Suprapubic skin (tissue), 3 donors: ENCODE measurements around the gene SLC9A7.

ENCODE experiments used
- EP300 ChIP-seq: sonication (generic); formaldehyde crosslinking; IDR thresholded peaks from one replicate; pipeline ENCODE4 v1.6.1; 2017; ENCODE audit warnings: antibody characterized with exemption
- POLR2A ChIP-seq, 2 donors: fragments of 450-650 bp; IDR thresholded peaks; one replicate each; pipeline ENCODE4 v1.6.1; 2017; ENCODE audit warnings: antibody characterized with exemption in 2 of 2, mild to moderate bottlenecking in 2 of 2, moderate library complexity in 2 of 2
- TF ChIP-seq, protein P1 (sequence below), 2 donors: fragments of 200-600 bp in 1 of 2; fragments of 450-650 bp in 1 of 2; sonication (generic) in 1 of 2; IDR thresholded peaks; one replicate each; pipeline ENCODE4 v1.5.1; 2016 to 2019; ENCODE audit warnings: antibody characterized with exemption in 2 of 2, mild to moderate bottlenecking in 1 of 2, moderate library complexity in 1 of 2

DNA sequence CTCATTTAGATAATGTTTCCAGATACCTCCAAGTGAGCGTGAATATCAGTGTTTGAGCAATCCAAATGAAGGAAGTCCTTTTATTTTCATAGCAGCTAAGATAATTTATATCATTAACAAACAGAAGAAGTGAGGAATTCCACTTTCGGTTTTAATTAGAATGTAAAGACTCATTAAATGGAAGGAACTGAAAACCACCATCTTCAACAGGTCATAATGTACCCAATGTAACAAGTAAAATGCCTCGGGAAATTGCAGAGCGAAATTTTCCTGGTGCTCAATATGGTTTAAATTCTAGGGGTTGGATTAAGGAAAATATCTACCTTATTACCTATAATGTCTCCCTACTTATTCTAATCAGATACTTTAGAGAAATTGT, 33.9 kb upstream of the SLC9A7 start:
- TF ChIP-seq, protein P1, sequence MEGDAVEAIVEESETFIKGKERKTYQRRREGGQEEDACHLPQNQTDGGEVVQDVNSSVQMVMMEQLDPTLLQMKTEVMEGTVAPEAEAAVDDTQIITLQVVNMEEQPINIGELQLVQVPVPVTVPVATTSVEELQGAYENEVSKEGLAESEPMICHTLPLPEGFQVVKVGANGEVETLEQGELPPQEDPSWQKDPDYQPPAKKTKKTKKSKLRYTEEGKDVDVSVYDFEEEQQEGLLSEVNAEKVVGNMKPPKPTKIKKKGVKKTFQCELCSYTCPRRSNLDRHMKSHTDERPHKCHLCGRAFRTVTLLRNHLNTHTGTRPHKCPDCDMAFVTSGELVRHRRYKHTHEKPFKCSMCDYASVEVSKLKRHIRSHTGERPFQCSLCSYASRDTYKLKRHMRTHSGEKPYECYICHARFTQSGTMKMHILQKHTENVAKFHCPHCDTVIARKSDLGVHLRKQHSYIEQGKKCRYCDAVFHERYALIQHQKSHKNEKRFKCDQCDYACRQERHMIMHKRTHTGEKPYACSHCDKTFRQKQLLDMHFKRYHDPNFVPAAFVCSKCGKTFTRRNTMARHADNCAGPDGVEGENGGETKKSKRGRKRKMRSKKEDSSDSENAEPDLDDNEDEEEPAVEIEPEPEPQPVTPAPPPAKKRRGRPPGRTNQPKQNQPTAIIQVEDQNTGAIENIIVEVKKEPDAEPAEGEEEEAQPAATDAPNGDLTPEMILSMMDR (IDR thresholded peaks at IDR 0.05) = no peak
- no peak for TF ChIP-seq POLR2A (IDR thresholded peaks at IDR 0.05)
- no peak for TF ChIP-seq EP300
